ENCODE data around the gene KSR2.

Gene KSR2

GRCh38 chr12:117412465-117413188 lies 556.2 kb downstream of the KSR2 start:
- Histone ChIP-seq H2AFZ (ENCODE audit: low read depth, low read length) (no peak overlapping the region), H3K4me1 (ENCODE audit: low read length) (no peaks in the 10 kb centered on the region), H3K9ac (ENCODE audit: low read length) (no peak overlapping the region), H3K9me3 (ENCODE audit: insufficient read depth, low read length) (no peaks in the 10 kb centered on the region), H3K36me3 (replicated peaks; ENCODE audit: low read depth, low read length) (no peaks in the 10 kb centered on the region), H3K4me2 (ENCODE audit: low read length) (no peak overlapping the region), H3K27ac (ENCODE audit: low read length) (no peak overlapping the region), H4K20me1 (ENCODE audit: insufficient read depth, low read length) (no peaks in the 10 kb centered on the region), H3K79me2 (ENCODE audit: low read length) (no peaks in the 10 kb centered on the region), H3K27me3 (ENCODE audit: low read depth, low read length) (no peaks in the 10 kb centered on the region), H3K4me3 (ENCODE audit: low read length) (no peak overlapping the region)
- TF ChIP-seq CTCF (IDR thresholded peaks at IDR 0.05; ENCODE audit: low read depth, low read length) (no peak), EZH2phosphoT487 (IDR thresholded peaks at IDR 0.05; ENCODE audit: low read depth) (no peak)

GRCh38 chr12:117409286-117409685 lies 559.5 kb downstream of the KSR2 start:
- Histone ChIP-seq H3K4me2 (ENCODE audit: low read length) (no peak overlapping the region), H3K9me3 (ENCODE audit: insufficient read depth, low read length) (no peaks in the 10 kb centered on the region), H3K4me3 (ENCODE audit: low read length) (no peak overlapping the region)

GRCh38 chr12:117408161-117408791 lies 560.5 kb downstream of the KSR2 start:
- Histone ChIP-seq H3K27ac (ENCODE audit: low read length) (no peak overlapping the region), H3K79me2 (ENCODE audit: low read length) (no peaks in the 10 kb centered on the region), H2AFZ (ENCODE audit: low read depth, low read length) (no peak overlapping the region), H4K20me1 (ENCODE audit: insufficient read depth, low read length) (no peaks in the 10 kb centered on the region), H3K27me3 (ENCODE audit: low read depth, low read length) (no peaks in the 10 kb centered on the region), H3K4me3 (ENCODE audit: low read length) (no peak overlapping the region), H3K9me3 (ENCODE audit: insufficient read depth, low read length) (no peaks in the 10 kb centered on the region), H3K9ac (ENCODE audit: low read length) (no peak overlapping the region), H3K4me1 (ENCODE audit: low read length) (no peaks in the 10 kb centered on the region), H3K36me3 (replicated peaks; ENCODE audit: low read depth, low read length) (no peaks in the 10 kb centered on the region), H3K4me2 (ENCODE audit: low read length) (no peak overlapping the region)
- TF ChIP-seq EZH2phosphoT487 (IDR thresholded peaks at IDR 0.05; ENCODE audit: low read depth) (no peak), CTCF (IDR thresholded peaks at IDR 0.05; ENCODE audit: low read depth, low read length) (no peak)

More at GRCh38 chr12:117409286-117409685, 559.5 kb downstream of the KSR2 start:
- H3K79me2 ChIP-seq (ENCODE audit: low read length): no peaks in the 10 kb centered on the region
- no peak overlapping the region for H2AFZ ChIP-seq (ENCODE audit: low read depth, low read length)
- H3K27ac ChIP-seq (ENCODE audit: low read length): no peak overlapping the region
- H4K20me1 ChIP-seq (ENCODE audit: insufficient read depth, low read length): no peaks in the 10 kb centered on the region
- H3K27me3 ChIP-seq (ENCODE audit: low read depth, low read length): no peaks in the 10 kb centered on the region
- no peaks in the 10 kb centered on the region for H3K4me1 ChIP-seq (ENCODE audit: low read length)
- no peak overlapping the region for H3K9ac ChIP-seq (ENCODE audit: low read length)
- H3K36me3 ChIP-seq (replicated peaks; ENCODE audit: low read depth, low read length): no peaks in the 10 kb centered on the region
- TF ChIP-seq EZH2phosphoT487 (IDR thresholded peaks at IDR 0.05; ENCODE audit: low read depth): no peak
- TF ChIP-seq CTCF (IDR thresholded peaks at IDR 0.05; ENCODE audit: low read depth, low read length): no peak

GRCh38 chr12:117404940-117405339 lies 563.9 kb downstream of the KSR2 start:
- Histone ChIP-seq H3K4me3 (ENCODE audit: low read length) (no peak overlapping the region), H3K4me2 (ENCODE audit: low read length) (no peak overlapping the region), H3K9ac (ENCODE audit: low read length) (no peak overlapping the region), H3K4me1 (ENCODE audit: low read length) (no peaks in the 10 kb centered on the region), H3K36me3 (replicated peaks; ENCODE audit: low read depth, low read length) (no peaks in the 10 kb centered on the region), H3K27ac (ENCODE audit: low read length) (no peak overlapping the region), H3K9me3 (ENCODE audit: insufficient read depth, low read length) (no peaks in the 10 kb centered on the region), H3K79me2 (ENCODE audit: low read length) (no peaks in the 10 kb centered on the region), H2AFZ (ENCODE audit: low read depth, low read length) (no peak overlapping the region), H4K20me1 (ENCODE audit: insufficient read depth, low read length) (no peaks in the 10 kb centered on the region), H3K27me3 (ENCODE audit: low read depth, low read length) (peaks cover 3% of the 10 kb centered on the region; the same call in 1 of the 2 replicates)
- no peak for TF ChIP-seq EZH2phosphoT487 (IDR thresholded peaks at IDR 0.05; ENCODE audit: low read depth)
- no peak for TF ChIP-seq CTCF (IDR thresholded peaks at IDR 0.05; ENCODE audit: low read depth, low read length)

Measured in OCI-LY3 (cell line).